AML-193 (cell line): Measurements from ENCODE around the gene VIL1.

Experiments
- DNase-seq, 2 experiments: peaks; one replicate each; lab custom pipeline; 2025; lab: John Stamatoyannopoulos, UW

VIL1 gene

GRCh38 chr2:218444692-218445357, 25.9 kb downstream of the VIL1 start:
- DNase-seq: no peak

- no peak for DNase-seq
These were observed 26.7 kb downstream of the VIL1 start for GRCh38 chr2:218445602-218446001.

GRCh38 chr2:218446547-218446946, 27.6 kb downstream of the VIL1 start:
- DNase-seq: no peak

- no peak for DNase-seq
These were observed 28.1 kb downstream of the VIL1 start for GRCh38 chr2:218447072-218447471.

GRCh38 chr2:218448934-218449333, 30.0 kb downstream of the VIL1 start:
- DNase-seq: no peak

- no peak for DNase-seq
These were observed 33.2 kb downstream of the VIL1 start for GRCh38 chr2:218452079-218452478.

GRCh38 chr2:218456849-218457248, 37.9 kb downstream of the VIL1 start:
- DNase-seq: no peak

- DNase-seq: no peak
These were observed 39.7 kb downstream of the VIL1 start for GRCh38 chr2:218458598-218458997.

GRCh38 chr2:218465987-218466633, 47.2 kb downstream of the VIL1 start:
- DNase-seq: peak; percentile 32 to 54

- no peak for DNase-seq
These were observed 51.5 kb downstream of the VIL1 start for GRCh38 chr2:218470448-218470847.

- peak; percentile 9 to 20 for DNase-seq
These were observed 52.1 kb downstream of the VIL1 start for GRCh38 chr2:218471036-218471435.

GRCh38 chr2:218471982-218472381, 53.1 kb downstream of the VIL1 start:
- DNase-seq: peak; percentile 61 to 76

- DNase-seq: peak; percentile 51 to 63
These were observed 54.1 kb downstream of the VIL1 start for GRCh38 chr2:218472988-218473387.

- no peak for DNase-seq
These were observed 55.6 kb downstream of the VIL1 start for GRCh38 chr2:218474527-218474926.

GRCh38 chr2:218476676-218477075, 57.8 kb downstream of the VIL1 start:
- no peak for DNase-seq

- DNase-seq: no peak
These were observed 58.3 kb downstream of the VIL1 start for GRCh38 chr2:218477247-218477646.

- no peak for DNase-seq
These were observed 59.6 kb downstream of the VIL1 start for GRCh38 chr2:218478544-218478943.

- DNase-seq: no peak
These were observed 60.7 kb downstream of the VIL1 start for GRCh38 chr2:218479595-218479994.

GRCh38 chr2:218482651-218483050, 63.7 kb downstream of the VIL1 start:
- DNase-seq: no peak

- no peak for DNase-seq
These were observed 67.2 kb downstream of the VIL1 start for GRCh38 chr2:218485986-218486667.

GRCh38 chr2:218500501-218501060, 81.7 kb downstream of the VIL1 start:
- DNase-seq: no peak

GRCh38 chr2:218501665-218502064, 82.7 kb downstream of the VIL1 start:
- no peak for DNase-seq
